HG03097 (cell line): ENCODE results near the gene OPHN1.
"Not testable (repeated sequence)": the region's sequence is repeated elsewhere in the genome, so short reads cannot be mapped to it uniquely, and the experiment has no call there.

Experiments
- ATAC-seq: cut with Tn5 transposase; IDR thresholded peaks from one replicate; pipeline ENCODE4 v1.9.1; 2021; ENCODE audit not compliant: unreplicated experiment, low FRiP score

The OPHN1 gene

DNA sequence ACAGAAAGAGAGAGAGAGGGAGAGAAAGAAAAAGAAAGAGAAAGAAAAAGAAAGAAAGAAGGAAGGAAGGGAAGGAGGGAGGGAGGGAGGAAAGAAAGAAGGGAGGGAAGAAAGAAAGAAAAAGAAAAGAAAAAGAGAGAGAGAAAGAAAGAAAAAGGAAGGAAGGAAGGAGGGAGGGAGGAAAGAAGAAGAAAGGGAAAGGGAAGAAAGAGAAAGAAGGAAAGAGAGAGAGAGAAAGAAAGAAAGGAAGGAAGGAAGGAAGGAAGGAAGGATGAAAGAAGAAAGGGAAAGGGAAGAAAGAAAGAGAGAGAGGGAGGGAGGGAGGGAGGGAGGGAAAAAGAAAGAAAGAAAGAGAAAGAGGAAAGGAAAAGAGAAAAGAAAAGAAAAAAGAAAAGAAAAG is 10.8 kb downstream of the OPHN1 start:
- ATAC-seq: no peak

GRCh38 chrX:68421636-68422035 is 11.7 kb downstream of the OPHN1 start:
- no peak for ATAC-seq

DNA sequence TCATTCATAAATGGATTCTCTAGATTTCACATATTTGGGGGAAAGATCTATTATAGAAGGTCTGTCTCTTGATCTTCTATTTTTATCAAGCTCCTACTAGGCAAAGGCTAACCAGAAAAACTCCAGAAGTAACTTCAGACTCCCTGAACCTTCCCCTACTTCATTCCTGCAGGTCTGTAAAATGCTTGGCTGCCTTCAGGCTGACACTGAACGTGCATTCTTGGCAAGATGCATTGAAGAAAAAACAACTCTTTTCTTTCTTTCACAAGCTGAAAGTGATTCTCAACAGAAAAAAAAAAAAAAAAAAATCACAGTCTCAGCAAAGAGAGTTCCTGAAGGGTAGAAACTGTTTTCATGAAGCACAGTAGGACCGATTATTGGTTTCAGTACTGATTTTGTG is 12.7 kb downstream of the OPHN1 start:
- no peak for ATAC-seq

DNA sequence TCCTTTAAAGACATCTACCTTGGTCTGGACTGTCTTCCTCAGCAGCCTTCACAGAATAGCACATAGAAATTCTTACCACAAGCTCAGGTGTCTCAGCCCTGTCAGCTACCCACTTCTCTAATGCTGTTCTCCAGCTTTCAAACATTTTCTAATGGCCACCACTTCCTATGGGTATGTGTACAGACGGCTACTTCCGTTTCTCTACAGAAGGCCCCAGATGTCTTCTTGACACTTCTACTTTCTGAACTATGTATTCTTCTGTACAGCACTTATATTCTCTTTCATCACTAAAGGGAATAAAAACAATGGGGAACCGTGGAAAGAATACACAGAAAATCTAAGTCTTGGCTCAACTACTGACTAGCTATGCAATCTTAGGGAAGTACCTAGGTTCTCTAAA is 13.3 kb downstream of the OPHN1 start:
- peak; percentile 88 for ATAC-seq

- ATAC-seq: no peak
These were observed 15.6 kb downstream of the OPHN1 start for GRCh38 chrX:68417651-68418050.

- no peak for ATAC-seq
These were observed 16.7 kb downstream of the OPHN1 start for GRCh38 chrX:68416592-68416991.

GRCh38 chrX:68415316-68415715 is 18.0 kb downstream of the OPHN1 start:
- ATAC-seq: no peak

DNA sequence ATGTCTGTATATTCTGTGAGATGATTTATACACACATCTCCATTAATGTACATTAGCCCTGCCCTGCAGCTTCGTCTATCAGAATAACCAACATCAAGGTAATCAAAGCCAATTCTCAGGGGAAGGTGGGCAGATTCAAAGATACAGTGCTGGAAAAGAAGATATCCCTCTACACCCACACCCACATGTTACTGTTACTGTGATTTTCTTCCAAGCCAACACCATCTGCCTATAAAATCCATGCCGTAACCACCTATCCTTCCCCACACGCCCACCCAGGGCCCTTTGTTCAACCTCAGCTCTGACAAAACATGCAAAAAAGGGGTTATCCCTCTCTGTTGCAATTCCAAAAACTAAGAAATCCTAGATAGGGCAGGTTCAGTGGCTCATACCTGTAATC is 20.0 kb downstream of the OPHN1 start:
- ATAC-seq: no peak

GRCh38 chrX:68411729-68412128 is 21.6 kb downstream of the OPHN1 start:
- ATAC-seq: no peak

DNA sequence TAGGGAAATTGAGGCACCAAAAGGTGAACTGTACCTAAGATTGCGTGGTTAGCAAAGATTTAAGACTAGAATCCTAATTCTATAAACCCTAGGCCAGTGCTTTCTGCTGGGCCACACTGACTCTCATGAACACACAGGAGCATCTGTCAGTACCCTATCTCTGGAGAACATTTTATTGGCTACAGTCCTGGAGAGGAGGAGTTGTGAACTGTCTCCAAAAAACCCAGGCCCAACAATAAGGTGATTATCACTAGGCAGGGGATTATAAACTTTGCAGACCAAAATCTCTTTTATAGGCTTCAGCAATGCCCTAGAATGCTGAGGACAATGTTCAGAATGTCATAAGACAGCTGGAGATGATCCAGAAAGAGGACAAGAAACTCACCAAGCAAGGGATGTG is 24.1 kb downstream of the OPHN1 start:
- no peak for ATAC-seq

DNA sequence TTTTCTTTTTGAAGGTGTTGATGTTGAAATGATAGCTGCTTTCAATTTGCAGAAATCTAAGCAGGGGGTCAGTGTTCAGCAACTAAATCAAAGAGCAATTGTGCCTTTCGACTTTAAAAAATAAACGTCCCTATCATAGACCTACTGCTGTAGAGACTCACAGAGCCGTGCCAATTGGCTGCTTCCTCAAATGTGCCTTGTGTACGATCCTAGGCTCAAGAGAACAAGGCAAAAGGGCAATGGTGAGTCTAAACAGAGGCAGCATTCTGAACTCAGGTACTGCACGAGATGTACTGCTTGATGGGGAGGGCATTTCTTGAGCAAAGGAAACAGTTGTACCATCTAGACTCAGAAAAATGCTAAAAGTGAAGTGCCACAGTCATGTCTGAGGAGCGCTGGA is 29.8 kb downstream of the OPHN1 start:
- no peak for ATAC-seq

DNA sequence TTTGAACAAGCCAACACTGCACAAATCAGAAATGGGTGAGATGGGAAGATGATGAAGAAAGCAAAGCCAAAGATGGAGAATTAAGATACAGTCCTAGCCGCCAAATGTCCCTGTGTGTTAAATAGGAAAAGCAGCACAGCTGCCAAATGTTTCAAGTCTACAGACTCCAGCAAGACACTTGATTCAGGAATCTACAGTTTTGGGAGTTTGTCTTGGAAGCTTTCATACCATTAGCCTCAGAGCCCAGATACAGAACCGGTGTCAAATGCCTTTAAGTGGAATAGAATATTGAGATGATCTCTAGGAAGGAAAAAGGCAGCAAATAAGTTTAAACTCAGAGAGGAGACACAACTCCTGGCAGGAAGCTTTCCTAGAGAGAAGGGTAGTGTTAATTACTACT is 30.3 kb downstream of the OPHN1 start:
- no peak for ATAC-seq

GRCh38 chrX:68402094-68402493 is 31.2 kb downstream of the OPHN1 start:
- no peak for ATAC-seq

GRCh38 chrX:68398291-68398690 is 35.0 kb downstream of the OPHN1 start:
- ATAC-seq: no peak

- ATAC-seq: no peak
These were observed 36.3 kb downstream of the OPHN1 start for GRCh38 chrX:68396953-68397352.

DNA sequence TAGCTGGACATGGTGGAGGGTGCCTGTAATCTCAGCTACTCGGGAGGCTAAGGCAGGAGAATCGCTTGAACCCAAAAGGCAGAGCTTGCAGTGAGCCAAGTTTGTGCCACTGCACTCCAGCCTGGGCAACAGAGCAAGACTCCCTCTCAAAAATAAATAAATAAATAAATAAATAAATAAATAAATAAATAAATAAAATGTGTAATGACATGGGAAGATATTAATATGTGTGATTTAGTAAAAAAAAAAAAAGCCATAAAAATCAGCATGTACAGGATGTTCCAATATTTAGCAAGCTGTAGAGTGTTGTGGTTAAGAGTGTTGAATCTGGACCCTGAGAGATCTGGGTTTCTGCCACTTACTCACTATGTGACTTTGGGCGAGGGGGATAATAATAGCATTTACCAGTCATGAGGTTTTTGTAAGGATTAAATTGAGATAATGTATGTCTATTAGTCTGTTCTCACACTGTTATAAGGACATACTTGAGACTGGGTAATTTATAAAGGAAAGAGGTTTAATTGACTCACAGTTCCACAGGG is 43.8 kb downstream of the OPHN1 start:
- not testable (repeated sequence) for ATAC-seq

GRCh38 chrX:68387776-68388175 is 45.5 kb downstream of the OPHN1 start:
- ATAC-seq: no peak

- no peak for ATAC-seq
These were observed 49.8 kb downstream of the OPHN1 start for GRCh38 chrX:68383540-68383939.

DNA sequence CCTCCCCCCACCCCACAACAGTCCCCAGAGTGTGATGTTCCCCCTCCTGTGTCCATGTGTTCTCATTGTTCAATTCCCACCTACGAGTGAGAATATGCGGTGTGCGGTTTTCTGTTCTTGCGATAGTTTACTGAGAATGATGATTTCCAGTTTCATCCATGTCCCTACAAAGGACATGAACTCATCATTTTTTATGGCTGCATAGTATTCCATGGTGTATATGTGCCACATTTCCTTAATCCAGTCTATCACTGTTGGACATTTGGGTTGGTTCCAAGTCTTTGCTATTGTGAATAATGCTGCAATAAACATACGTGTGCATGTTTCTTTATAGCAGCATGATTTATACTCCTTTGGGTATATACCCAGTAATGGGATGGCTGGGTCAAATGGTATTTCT is 55.7 kb downstream of the OPHN1 start:
- ATAC-seq: not testable (repeated sequence)

GRCh38 chrX:68376373-68376772 is 56.9 kb downstream of the OPHN1 start:
- ATAC-seq: no peak

DNA sequence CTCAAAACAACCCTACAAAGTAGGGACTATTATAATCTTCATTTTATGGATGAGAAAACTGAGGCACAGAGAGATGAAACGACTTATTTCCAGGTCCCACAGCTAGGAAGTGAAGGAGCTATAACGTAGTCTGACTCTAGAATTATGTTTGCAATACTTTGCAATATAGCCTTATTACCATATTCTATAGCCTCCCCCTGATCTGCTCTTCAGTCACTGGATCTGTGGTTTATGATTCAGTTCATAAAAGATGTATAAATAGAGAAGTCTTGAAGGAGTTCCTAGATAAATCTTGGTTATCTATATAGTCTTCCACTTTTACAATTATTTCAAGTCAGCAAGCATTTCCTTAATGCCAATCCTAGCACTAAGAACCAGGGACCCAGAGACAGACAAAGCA is 57.5 kb downstream of the OPHN1 start:
- ATAC-seq: no peak

- no peak for ATAC-seq
These were observed 60.6 kb downstream of the OPHN1 start for GRCh38 chrX:68372665-68373064.

DNA sequence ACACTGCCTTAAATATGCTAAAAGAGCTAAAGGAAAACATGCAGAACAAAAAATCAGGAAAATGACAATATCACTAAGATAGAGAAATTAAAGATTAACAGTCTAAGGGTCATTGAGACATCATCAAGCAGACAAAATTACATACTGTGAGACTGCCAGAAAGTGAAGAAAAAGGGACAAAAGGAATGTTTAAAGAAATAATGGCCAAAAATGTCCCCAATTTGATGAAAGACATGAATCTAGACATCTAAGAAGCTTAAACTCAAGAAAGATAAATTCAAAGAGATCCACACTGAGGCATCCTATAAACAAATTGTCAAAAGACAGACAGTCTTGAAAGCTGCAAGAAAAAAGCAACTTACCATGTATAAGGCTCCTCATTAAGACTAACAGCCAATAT is 63.7 kb downstream of the OPHN1 start:
- ATAC-seq: no peak
